DMS79 (cell line): ENCODE results near the gene GDI1.

ENCODE experiments used
- DNase-seq: peaks from one replicate; lab custom pipeline; 2025; lab: John Stamatoyannopoulos, UW

Gene GDI1

DNA sequence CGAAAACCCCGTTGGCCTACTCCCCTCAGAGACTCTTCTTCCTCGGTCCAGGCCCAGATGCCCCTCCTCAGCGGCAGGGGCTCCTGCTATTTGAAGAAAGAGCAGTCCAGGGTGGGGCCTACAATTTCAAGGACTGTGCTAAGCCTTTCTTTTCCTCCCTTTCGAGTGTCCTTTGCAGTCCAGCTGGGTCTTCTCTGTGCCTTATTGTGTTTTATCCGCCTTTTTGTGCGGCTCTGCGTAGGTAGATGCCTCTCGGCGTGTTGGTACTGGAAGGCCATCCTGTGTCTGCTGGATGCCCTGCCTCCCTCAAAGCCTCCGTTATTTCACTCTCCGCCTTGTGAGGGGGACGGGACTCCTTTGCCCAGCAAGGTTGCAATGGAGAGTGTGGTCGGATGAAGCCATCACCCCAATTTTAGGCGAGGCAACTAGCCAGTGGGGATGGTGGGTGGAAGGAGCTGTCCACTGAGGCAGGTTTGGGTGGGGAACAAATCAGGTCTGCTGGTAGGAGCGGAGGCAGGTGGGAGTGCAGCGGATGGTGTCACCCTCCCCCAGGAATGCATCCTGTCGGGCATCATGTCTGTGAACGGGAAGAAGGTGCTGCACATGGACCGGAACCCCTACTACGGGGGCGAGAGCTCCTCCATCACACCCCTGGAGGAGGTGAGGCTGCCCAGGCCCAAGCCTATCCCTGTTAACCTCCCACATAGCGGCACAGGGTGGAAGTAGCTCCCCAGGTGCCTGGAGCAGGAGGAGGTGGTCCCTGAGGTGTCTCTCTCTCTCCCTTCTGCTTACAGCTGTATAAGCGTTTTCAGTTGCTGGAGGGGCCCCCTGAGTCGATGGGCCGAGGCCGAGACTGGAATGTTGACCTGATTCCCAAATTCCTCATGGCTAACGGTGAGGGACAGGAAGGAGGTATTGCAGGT is 1.3 kb downstream of the GDI1 start:
- no peak for DNase-seq

DNA sequence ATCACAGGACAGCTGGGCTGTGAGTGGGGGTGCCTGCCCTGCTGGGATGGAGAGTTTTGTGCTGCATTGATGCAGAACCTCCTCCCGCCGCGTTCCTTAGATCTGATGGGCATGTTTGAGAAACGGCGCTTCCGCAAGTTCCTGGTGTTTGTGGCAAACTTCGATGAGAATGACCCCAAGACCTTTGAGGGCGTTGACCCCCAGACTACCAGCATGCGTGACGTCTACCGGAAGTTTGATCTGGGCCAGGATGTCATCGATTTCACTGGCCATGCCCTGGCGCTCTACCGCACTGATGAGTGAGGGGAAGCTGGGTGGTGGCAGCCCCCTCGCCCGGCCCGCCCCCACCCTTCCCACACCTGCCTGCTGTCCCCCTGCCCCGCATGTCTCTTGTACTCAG is 2.9 kb downstream of the GDI1 start:
- no peak for DNase-seq

DNA sequence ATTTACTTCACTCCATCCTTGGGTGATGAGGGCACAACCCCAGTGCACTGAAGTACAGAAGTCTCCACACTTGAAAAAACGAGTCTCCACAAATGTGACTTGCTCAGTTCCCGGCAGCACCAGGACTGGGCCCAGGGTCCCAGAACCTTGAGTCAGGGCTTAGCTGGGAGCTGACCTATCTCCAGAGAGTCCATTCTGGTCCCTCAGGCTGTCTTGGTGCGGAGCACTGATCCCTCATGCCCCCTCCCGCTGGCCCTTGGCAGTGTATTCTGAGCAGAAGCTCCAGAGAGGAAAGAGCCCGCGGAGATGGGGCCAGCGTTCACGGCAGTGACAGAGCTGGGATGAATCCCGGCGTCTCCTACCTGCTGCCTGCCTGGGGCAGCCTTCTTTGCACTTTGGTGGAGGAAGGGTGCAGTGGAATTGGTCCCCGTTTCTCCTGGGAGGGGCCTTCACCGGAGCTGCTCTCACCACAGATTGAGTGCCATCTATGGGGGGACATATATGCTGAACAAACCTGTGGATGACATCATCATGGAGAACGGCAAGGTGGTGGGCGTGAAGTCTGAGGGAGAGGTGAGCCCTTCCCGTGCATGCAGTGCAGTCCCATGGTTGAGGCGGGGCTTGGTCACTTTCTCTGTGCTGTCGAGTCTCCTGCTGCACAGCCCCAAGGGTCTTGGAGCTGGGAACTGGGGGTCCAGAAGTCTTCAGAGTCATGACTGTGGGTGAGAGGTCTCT is 3.8 kb downstream of the GDI1 start:
- DNase-seq, result no peak

DNA sequence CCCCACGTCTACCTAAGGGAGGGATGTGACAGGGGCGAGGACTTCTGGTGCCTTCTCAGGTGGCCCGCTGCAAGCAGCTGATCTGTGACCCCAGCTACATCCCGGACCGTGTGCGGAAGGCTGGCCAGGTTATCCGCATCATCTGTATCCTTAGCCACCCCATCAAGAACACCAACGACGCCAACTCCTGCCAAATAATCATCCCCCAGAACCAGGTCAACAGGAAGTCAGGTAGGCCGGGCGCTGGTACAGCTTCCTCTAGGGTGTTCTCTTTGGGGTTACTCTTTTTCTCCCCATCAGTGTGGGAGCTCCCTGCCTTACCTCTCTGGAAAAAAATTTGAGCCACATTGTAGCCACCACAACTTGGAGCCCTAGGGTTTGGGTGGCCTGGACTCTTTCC is 4.6 kb downstream of the GDI1 start:
- DNase-seq, result no peak

DNA sequence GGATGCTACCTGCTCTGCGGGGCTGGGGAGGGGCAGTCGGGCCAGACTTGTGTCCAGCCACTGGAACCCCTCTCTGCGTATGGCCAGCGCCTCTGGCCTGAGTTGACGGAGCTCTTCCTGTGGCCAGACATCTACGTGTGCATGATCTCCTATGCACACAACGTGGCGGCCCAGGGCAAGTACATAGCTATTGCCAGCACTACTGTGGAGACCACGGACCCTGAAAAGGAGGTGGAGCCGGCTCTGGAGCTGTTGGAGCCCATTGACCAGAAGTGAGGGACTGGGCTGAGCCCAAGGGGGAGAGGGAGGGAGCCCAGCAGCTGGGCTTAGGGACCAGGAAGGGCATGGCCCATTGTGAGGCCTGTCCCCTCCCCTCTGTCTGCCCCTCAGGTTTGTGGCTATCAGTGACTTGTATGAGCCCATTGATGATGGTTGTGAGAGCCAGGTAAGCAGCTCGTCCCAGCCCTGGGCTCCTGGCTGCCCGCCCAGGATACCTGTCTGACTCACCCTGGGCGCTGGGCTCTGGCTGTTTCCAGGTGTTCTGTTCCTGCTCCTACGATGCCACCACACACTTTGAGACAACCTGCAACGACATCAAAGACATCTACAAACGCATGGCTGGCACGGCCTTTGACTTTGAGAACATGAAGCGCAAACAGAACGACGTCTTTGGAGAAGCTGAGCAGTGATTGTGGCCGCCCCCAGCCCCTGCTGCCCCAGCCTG is 5.2 kb downstream of the GDI1 start:
- no peak for DNase-seq

DNA sequence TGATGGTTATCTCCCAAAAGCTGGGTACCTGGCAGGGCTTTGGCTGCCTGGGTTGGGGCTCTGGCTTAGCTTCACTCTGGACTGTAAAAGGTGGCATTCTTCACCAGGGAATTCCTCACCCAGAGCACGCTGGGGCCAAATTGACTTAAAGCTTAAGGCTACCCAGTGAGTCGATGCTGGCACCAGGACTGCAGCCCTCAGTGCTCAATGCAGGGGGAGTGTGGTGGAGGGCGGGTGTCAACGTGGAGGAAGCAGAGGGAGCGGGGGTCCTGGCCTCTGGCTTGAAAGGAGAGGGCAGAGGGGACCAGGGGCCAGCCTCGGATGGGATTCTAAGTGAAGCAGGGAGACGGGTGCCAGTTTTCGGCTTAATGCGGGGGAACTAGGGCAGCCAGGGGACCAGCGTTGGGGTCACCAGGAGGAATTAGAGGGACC is 6.5 kb downstream of the GDI1 start:
- DNase-seq, result no peak

DNA sequence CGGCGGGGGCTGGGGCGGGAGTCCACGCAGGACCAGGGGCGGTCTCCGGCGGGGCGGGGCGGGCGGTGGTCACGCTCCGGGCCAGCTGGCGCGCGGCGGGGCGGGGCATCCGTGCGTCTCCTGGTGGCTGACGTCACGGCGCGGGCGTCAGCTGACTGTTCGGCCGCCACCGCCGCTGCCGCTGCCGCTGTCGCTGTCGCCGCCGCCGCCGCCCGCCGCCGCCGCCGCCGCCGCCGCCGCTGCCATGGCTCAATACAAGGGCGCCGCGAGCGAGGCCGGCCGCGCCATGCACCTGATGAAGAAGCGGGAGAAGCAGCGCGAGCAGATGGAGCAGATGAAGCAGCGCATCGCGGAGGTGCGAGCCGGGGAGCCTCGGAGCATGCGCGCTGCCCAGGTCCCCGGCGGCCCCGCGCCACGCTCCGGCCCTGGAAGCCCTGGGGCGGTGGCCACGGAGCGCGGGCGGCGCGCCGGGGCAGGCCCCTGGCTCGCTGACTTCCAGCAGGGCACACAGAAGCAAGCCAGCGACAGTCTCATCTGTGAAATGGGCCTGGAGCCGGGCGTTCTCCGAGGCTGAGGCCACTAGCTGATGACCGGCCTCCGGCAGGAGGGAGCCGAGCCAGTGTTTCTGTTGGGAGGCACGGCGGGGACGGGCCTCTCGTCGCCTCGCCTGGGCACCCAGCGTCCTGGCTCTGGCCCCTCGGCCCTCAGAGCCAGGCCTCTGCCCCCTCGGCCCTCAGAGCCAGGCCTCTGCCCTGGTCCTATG is 7.2 kb downstream of the GDI1 start, which contains the start of gene FAM50A:
FAM50A (plus strand) TSS at position 150 of the 763 bp plus-strand sequence; CDS start at position 245, 95 bp downstream.
- peak; percentile 18 for DNase-seq

DNA sequence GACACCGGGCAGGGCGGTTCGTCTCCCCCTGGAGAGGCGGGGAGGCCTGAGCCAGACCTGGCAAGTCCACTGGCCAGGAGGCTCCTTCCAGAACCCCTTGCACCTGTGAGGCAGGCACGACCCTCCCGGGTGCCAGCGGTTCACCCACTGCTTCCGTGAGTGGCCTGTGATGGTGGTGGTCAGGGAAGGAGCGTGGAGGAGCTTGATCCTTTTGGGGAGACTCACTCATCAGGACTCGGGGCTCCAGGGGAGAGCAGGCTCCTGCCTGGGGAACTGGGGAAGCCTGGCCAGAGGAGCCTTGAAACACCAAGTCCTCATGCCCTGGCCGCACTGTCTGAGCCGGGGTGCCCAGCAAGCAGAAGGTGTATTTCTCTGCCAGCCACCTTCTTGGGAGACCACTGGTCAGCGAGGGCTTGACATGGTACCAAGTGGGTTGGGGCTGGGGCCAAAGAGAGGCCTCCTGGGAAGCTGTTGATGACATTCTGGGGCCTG is 7.8 kb downstream of the GDI1 start:
- no peak for DNase-seq

DNA sequence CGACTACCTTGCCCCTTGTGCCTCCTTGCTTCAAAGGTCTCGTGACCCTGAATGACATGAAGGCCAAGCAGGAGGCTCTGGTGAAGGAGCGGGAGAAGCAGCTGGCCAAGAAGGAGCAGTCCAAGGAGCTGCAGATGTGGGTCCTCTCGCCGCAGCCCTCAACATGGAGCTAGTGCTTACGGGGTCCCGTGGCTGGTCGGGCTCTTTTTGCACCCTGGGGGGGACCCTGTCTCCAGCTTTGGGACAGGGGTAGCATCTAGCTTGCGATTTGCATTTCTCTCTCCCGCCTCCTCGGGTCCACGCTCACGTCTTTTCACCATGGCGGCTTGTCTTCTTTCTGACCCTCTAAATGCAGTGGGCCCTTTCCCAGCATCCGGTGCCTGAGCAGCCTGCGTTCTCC is 8.8 kb downstream of the GDI1 start:
- no peak for DNase-seq

DNA sequence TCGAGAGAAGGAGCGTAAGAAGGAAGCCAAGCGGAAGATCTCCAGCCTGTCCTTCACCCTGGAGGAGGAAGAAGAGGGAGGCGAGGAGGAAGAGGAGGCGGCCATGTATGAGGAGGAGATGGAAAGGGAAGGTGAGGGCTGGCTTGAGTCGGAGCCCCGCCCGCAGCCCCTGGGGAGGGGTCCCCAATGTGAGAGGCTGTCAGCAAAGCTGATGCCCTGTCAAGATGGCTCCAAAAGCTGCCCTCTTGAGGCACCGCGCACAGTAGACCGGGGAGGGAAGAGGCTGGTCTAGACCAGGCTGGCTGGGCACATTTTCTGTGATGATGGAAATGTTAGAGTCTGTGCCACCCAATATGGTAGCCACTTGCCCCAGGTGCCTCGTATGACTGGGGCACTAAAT is 9.5 kb downstream of the GDI1 start:
- no peak for DNase-seq

DNA sequence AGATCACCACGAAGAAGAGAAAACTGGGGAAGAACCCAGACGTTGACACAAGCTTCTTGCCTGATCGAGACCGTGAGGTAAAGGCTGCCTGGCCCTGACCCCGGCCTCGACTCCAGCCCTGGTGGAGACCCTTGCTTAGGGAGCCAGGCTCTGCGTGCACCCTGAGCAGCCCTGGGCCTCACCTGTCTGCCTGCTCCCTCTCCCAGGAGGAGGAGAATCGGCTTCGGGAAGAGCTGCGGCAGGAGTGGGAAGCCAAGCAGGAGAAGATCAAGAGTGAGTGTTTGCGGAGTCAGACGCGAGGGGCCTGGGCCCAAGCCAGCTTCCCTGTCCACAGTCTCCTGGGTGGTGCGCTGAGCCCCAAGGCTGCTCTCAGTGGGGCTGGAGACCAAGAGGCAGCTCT is 11.5 kb downstream of the GDI1 start:
- DNase-seq, result no peak

DNA sequence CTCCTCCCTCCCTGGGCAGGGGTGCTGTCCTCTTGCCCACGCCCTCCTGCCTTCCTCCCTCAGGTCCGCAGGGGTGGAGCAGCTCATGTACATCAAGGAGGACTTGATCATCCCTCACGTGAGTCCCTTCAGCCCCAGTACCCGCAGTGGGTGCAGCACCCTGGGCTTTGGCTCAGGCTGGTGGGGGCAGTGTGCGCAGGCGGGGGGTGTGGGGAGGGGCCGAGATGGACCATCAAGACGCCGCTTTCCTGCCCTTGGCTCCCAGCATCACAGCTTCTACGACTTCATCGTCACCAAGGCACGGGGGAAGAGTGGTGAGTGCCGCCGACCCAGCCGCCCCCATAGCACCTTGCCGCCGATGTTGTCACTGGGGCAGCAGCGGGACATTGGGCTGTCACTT is 12.7 kb downstream of the GDI1 start:
- DNase-seq, result no peak

DNA sequence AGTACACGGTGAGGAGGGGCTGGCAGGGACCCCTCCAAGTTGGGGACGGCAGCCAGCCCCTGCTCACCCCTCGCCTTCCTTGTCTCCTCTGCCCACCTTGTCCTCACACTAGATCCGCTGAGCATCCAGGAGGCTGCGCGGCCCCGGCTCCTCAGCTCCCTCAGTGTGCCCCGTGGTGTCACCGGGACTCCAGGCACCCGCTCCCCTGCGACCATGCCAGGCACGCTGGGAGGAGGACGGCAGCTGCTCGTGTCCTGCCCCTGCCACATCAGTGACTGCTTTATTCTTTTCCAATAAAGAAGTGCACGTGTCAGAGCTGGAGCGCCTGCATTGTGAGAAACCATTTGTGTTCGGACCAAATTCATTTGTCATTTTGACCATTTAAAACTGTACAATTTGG is 13.4 kb downstream of the GDI1 start:
- DNase-seq, result no peak

DNA sequence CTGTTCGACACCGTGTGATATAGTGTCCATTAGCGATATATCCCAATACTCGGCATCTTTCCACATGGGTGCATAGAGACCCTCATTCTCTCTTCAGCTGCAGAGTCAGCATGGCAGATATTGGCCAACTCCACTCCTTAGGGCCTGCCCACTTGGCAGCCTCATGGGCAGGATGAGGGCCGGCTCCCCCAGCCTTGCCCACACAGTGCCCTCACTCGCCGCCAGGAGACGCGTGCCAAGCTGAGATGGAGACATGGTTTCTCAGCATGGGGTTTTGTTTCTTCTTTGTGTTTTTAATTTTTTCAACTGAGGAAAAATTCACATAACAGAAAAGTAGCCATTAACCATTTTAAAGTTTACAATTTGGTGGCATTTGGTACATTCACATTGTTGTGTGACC is 15.9 kb downstream of the GDI1 start:
- DNase-seq, result no peak

DNA sequence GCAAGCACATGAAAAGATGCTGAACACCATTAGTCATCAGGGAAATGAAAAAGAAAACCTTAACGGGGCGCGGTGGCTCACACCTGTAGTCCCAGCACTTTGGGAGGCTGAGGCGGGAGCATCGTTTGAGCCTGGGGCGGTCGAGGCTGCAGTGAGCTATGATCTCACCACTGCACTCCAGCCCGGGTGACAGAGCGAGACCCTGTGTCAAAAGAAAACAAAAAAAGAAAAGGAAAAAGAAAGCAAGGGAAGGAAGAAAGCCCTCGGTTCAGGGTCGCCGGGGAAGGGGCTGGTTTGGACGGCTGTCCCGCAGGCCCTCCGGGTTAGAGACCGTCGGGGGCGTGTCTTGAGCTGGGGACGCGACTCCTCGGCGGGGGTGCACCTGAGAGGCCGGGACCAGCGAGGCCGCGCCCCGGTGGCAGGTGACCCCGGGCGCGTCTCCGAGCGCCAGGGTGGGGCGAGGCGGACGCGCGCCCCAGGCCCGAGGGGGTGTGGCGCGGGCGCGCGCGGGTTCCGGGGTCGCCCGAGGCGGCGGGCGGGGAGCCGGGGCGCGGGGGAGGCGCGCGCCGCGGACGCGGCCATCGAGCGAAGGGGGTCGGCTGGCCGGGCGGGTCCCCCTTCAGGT is 20.6 kb downstream of the GDI1 start:
- DNase-seq, result no peak

DNA sequence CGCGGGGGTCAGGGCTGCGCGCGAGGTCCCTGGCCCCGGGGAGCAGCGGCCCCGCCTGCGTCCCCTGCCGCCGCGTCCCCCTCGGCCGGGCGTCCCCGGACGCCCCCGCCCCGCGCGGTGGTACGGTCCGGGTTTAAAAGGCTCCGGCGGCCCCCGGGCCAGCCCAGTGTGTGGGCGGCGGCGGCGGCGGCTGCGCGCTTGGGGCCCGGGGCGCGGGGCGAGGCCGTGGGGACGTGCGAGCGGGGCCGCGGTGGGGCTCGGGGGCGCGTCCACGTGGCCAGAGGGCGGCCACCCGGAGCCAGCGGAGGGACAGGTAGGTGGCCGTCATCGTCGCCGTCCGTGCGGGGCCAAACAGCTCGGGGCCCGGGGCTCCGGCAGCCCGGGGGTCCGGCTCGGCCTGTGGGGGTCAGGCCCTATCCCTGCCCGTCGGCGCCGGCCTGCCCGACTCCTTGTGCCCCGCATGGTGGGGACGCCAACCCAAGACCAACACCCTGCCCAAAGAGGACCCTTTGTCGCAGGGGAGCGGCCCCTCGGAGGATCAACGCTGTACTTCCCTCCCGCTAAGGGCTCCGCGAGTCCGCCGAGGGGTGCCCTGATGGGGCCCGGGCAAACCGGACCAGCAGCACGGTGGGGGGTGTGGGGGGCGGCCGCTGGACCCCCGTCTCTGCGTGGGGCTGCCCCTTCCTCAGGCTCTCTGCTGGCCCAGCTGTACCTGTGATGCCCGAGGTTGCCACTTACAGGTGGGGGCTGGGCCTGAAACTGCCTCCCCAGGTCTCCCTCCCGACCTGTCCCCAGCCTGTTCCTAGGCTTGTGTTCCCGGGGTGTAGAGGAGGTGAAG is 21.4 kb downstream of the GDI1 start, which contains the start of gene PLXNA3:
PLXNA3 (plus strand) TSS at position 166 of the 838 bp plus-strand sequence. CDS start 1,903 bp downstream, outside the sequence.
- no peak for DNase-seq

DNA sequence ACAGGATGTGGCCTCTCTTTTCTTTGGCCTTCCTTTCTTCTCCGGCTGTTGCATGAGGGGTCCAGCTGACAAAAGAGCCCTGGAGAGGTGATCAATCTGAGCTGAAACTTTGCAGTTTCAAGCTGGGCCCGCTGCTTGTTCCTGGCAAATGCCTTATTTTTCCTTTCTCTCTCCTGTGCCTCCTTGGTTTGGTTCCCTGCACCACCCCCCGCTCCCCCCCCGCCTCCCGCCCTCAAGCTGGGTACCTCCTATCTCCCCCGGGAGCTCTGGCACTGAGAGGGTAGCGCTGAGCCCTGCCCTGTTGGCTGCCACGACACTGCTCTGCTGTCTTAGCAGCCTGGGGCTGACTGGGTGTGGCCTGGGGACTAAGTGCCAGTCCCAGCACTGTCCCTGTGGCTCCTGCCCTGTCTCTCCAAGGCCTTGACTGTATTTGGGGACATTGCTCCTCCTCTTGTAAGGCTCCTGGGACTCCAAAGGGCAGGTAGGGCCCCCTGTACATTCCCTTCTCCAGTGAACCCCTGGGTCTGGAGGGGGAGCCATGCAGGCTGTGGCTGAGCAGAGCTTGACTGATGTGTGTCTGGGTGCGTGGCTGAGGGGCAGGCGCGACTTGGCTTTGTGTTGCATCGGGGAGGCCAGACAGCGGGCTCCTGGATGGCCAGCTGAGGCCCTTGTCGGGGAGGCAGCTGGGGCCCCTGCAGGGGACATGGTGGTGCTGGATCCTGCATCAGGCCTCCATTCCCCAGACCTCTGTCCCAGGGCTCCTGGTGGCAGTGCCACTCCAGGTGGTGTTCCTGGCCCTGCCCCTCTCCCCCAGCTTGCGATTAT is 22.2 kb downstream of the GDI1 start:
- no peak for DNase-seq

DNA sequence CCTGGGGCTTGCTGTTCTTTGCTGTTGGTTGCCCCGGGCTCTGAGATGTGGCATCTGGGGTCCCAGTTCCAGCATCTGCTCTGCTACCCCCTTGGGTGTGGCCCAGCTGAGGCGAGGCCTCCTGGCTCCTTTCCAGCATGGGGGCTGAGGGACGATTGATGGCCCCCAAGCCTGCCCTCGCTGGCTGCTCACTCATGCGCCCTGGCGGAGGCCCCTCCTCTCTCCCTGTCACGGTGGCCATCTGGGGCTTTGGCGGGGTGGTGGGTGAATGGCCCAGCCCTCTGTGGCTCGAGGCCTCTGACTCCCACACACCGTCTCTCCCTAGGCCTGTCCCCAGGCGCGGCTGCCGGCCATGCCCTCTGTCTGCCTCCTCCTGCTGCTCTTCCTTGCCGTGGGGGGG is 22.9 kb downstream of the GDI1 start:
- no peak for DNase-seq

DNA sequence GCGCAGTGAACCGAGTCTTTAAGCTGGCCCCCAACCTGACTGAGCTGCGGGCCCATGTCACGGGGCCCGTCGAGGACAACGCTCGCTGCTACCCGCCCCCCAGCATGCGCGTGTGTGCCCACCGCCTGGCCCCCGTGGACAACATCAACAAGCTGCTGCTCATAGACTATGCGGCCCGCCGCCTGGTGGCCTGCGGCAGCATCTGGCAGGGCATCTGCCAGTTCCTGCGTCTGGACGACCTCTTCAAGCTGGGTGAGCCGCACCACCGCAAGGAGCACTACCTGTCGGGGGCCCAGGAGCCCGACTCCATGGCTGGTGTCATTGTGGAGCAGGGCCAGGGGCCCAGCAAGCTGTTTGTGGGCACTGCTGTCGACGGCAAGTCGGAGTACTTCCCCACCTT is 23.4 kb downstream of the GDI1 start:
- DNase-seq, result no peak
